ENCODE data around the gene RINL.
"Not testable (repeated sequence)": the region's sequence is repeated elsewhere in the genome, so short reads cannot be mapped to it uniquely, and the experiment has no call there.

RINL gene

DNA sequence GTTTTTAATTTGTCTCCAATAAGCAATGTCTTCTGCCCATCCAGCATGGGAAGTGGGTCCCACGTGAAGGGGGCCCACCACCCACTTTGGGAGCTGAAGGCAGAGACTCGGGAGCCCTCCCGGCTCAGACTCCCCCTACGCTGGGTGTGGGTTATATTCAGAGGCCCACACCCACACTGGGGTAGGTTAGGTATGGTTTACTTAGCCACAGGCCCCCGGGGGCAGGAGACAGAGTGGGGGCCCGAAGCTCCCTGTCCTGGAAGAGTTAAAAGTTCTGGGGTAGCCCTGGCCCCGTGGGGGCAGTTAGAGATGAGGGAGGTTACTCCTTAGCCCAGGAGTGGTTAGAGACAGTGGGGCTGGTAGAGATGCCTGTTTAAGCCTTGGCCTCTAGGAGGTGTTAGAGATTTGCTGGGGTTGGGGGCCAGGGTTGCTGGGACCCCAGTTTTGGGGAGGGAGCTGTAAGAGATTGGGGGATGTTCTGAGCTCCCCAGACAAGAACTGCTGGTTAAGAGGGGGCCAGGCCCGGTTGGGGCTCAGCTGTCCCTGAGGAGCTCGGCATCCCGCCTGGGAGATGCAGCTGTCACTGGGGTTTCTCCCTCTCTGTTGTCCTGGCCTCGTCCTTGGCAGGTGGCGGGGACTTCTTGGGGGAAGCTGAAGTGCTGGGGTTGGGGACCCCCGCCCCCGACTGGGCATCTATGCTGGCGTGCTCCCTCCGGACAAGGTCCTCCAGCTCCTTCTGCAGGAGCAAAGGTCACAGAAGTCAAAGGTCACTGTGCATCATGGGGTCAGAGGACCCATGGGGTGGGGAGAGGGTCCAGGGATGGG is 712 bp upstream of the RINL start:
- in situ Hi-C loops (cut with HindIII; ENCODE audit: low sequenced_read_pairs), result no loop called here

GRCh38 chr19:38875656-38876395 is 2.2 kb downstream of the RINL start:
- in situ Hi-C loops (cut with HindIII; ENCODE audit: low sequenced_read_pairs), result no loop called here

DNA sequence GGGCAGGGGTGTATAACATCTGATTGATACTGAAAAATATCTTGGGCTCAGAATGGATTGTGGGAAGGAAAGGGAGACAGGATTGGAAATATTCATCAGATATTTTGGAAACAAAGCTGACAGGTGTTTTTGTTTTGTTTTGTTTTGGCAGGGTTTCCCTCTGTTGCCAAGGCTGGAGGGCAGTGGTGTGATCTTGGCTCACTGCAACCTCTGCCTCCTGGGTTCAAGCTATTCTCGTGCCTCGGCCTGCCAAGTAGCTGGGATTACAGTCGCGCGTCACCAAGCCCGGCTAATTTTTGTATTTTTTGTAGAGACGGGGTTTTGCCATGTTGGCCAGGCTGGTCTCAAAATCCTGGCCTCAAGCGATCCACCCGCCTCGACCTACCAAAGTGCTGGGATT is 4.7 kb downstream of the RINL start:
- in situ Hi-C loops (cut with HindIII; ENCODE audit: low sequenced_read_pairs), result not testable (repeated sequence)

DNA sequence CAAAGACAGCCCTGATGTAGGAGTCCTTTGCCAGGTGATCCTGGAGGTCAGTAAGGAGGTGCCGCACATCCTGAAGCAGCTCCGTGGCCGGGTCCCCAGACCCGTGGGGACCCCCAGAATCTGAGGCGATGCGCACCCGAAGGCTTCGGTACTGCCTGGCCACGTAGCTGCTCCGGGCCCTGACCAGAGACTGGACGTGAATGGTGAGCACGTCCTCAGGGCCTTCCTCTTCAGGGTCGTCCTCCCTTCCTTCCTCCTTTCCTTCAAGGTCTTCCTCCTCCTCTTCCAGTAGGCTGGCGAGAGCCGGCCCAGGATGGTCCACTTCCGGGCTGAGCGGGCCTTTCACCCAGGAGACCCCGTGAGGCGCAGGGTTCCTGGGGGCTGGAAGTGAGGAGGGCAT is 7.5 kb downstream of the RINL start:
- in situ Hi-C loops (cut with HindIII; ENCODE audit: low sequenced_read_pairs), result no loop called here

- in situ Hi-C loops (cut with HindIII; ENCODE audit: low sequenced_read_pairs), result no loop called here
These were observed 8.1 kb downstream of the RINL start for GRCh38 chr19:38869836-38870607.

- in situ Hi-C loops (cut with HindIII; ENCODE audit: low sequenced_read_pairs), result no loop called here
These were observed 8.8 kb downstream of the RINL start for GRCh38 chr19:38869160-38869835.

DNA sequence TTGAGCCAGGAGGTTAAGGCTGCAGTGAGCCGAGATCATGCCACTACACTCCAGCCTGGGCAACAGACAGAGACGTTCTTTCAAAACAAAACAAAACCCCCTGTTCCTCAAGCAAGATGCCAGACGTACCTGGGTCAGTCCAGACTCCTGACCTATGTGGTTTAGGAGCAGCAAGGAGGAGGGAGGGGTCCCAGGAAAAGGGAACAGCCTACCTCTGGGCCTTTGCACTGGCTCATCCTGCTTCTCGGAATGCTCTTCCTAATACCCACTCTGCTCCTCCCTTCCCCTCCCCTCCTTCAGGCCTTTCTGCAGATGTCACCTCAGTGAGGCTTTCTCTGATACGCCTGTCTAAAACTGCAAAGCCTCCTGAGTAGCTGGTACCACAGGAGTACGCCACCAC is 9.5 kb downstream of the RINL start:
- in situ Hi-C loops (cut with HindIII; ENCODE audit: low sequenced_read_pairs), result no loop called here

DNA sequence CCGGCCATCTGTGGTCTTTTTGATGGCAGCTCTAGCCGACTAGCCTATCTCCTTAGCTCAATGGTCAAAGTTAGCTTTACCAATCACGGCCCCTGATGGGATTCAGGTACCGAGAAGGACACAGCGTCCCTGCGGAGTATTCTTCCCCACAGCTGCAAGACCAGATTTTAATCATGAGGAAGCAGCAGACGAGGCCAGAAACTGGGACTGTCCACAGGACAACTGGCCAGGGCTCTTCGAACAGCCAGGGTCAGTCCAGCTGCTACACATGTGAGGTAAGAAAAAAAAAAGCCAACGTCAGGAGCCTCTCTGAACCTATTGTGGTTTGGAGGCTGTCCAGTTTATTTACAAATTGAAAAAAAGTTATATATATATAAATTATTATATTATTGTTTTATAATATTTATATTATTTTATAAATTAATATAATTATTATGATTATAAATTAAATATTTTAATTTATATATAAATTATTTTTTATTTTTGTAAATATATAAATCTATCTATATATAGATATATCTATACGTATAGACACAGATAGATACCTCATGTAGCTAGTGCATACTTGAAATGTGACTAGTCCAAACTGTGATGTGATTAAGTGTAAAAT is 10.8 kb downstream of the RINL start:
- in situ Hi-C loops (cut with HindIII; ENCODE audit: low sequenced_read_pairs), result no loop called here

DNA sequence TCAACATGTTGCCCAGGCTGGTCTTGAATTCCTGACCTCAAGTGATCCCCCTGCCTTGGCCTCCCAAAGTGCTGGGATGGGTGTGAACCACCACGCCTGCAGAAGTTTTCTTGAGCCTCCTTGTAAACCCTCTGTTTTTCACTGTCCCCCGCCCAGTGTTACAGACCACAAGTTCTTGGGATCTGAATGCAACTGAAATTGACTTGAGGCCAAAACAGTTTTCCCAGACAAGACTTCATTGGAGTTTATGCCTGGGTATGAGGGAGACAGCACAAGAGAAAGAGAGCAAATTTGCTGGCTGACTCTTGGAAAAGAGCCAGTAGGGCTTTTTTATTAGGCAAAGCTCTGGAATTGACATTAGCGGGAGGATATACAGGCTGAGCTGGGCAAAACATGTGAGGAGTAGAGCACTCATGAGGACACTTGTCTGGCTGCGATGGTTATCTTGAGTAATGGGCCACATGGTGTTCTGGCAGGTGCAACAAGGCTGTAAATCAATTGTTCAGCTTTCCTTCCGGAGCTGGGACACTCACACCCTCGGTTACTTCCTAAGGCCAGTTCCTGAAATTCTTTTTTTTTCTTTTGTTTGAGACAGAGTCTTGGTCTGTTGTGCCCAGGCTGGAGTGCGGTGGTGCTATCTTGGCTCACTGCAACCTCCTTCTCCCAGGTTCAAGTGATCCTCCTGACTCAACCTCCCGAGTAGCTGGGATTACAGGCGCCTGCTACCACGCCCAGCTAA is 15.6 kb downstream of the RINL start:
- in situ Hi-C loops (cut with HindIII; ENCODE audit: low sequenced_read_pairs), result no loop called here

- in situ Hi-C loops (cut with HindIII; ENCODE audit: low sequenced_read_pairs), result no loop called here
These were observed 16.7 kb downstream of the RINL start for GRCh38 chr19:38861368-38861767.

- in situ Hi-C loops (cut with HindIII; ENCODE audit: low sequenced_read_pairs), result not testable (repeated sequence)
These were observed 18.4 kb downstream of the RINL start for GRCh38 chr19:38859631-38860204.

DNA sequence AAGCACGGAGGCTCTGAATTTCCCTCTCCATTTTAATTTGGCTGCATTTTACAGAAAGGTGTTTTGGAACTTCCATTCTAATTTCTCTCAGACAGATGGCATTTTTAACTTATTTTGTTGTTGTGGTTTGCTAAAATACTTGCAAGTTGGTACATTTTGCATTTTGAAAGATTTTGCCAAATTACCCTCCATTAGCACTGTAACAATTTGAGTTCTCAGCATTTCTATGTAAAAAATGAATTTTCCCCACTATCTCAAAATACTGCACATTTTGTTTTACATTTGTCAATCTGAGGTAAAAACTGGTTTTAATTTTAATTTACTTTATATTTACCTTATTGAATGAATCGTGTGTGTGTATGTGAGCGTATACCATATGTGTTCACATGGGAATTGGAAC is 21.3 kb downstream of the RINL start:
- in situ Hi-C loops (cut with HindIII; ENCODE audit: low sequenced_read_pairs), result no loop called here

- in situ Hi-C loops (cut with HindIII; ENCODE audit: low sequenced_read_pairs), result not testable (repeated sequence)
These were observed 22.3 kb downstream of the RINL start for GRCh38 chr19:38855751-38856150.

DNA sequence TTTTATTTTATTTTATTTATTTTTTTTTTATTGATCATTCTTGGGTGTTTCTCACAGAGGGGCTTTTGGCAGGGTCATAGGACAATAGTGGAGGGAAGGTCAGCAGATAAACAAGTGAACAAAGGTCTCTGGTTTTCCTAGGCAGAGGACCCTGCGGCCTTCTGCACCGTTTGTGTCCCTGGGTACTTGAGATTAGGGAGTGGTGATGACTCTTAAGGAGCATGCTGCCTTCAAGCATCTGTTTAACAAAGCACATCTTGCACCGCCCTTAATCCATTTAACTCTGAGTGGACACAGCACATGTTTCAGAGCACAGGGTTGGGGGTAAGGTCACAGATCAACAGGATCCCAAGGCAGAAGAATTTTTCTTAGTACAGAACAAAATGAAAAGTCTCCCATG is 23.1 kb downstream of the RINL start:
- in situ Hi-C loops (cut with HindIII; ENCODE audit: low sequenced_read_pairs), result not testable (repeated sequence)

- in situ Hi-C loops (cut with HindIII; ENCODE audit: low sequenced_read_pairs), result no loop called here
These were observed 24.9 kb downstream of the RINL start for GRCh38 chr19:38853214-38853613.

DNA sequence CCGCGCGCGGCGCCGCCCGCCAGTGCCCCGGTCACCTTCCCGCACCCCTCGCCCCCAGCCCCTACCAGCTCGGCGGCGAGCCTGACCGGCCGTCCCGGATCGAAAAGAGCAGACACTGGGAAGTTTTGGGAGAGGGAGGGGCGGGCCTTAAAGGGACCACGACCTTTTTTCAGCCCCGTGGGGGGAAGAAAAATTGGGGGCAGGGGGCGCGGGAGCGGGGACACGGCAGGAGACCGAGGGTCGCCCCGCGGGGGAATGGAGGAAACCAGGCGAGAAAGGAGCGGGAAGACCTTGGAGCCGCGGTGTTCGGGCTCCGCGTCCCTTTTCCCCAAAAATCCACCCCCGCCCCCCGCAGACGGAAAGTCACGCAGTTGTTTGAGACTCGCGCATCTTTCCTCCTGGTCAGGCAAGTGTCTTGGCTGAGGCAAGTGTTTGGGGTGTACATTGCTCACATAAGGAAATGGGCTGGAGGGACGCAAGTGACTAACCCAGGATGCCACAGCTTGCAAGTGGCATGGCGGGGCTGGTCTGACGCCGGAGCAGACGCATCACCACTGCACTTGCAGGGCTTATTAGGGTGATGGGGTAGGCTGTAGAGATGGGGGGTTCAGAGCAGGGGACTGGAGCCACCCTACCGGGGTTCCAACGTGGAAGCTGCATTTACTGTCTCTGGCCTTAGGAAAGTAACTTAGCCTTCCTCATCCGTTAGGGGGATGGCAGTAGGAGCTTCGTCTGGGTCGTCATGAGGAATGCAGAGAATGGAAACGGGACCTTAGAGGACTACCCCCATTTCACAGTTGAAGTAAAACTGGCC is 25.6 kb downstream of the RINL start:
- in situ Hi-C loops (cut with HindIII; ENCODE audit: low sequenced_read_pairs), result no loop called here

GRCh38 chr19:38851622-38852230 is 26.3 kb downstream of the RINL start:
- in situ Hi-C loops (cut with HindIII; ENCODE audit: low sequenced_read_pairs), result no loop called here

DNA sequence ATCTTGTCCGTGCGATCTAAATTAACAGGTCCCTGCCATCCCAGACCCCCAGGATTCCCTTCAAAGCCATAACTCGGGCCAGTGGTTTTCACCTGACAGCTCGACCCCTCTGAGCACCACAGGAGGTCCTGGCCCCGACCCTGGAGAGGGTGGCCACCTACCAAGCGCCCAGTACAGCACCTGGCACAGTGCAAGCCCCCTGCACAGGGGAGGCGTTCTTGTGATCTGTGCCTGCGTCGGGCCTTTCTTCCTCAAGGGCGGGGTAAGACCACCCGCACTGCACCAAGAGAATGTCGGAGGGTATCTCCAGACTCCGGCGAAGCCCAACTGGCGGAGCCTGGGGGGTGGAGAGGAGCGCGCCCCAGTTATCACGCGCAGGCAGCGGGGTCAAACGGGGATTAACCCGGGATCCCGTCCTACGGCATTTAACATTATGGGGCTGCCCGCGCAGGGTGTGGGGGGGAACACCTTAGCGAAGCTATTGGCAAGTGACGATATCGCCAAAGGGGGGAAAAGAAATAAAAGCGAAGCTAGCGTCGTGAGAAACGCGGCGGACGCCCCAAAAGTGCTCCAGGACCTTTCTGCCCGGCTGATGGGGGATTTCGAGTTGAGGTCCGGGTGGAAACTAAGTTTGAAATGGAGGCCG is 27.0 kb downstream of the RINL start:
- in situ Hi-C loops (cut with HindIII; ENCODE audit: low sequenced_read_pairs), result no loop called here
